NCI-H82 (cell line): ENCODE data around the gene TANGO6.
"Not testable (repeated sequence)": the region's sequence is repeated elsewhere in the genome, so short reads cannot be mapped to it uniquely, and the experiment has no call there.

Experiments
- DNase-seq: peaks from one replicate; lab custom pipeline; 2025; lab: John Stamatoyannopoulos, UW

Gene TANGO6

GRCh38 chr16:69056421-69056820, 213.1 kb downstream of the TANGO6 start:
- no peak for DNase-seq

- DNase-seq = peak; percentile 72
These were observed 214.4 kb downstream of the TANGO6 start for GRCh38 chr16:69057400-69058378.

- not testable (repeated sequence) for DNase-seq
These were observed 220.2 kb downstream of the TANGO6 start for GRCh38 chr16:69063491-69063890.

- DNase-seq = no peak
These were observed 220.9 kb downstream of the TANGO6 start for GRCh38 chr16:69064124-69064763.

GRCh38 chr16:69064764-69065313, 221.5 kb downstream of the TANGO6 start:
- DNase-seq = no peak

GRCh38 chr16:69069504-69069903, 226.2 kb downstream of the TANGO6 start:
- no peak for DNase-seq

DNA sequence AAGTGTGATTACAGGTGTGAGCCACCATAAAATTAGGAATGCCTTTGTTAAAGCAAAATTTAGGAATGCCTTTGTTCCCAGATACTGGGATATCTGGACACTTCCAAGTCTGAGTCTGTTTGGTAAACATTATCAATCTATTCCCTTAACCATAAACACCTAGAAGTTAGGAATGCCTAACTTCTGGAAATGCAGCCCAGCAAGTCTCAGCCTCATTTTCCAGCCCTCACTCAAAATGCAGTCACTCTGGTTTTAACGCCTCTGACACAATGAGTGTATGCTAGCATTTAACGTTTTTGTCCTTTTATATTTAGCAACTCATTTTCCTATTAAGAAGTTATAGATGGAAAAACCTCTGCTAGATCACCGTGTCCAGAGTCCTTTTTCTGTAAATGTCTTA, 227.7 kb downstream of the TANGO6 start:
- DNase-seq = no peak

- no peak for DNase-seq
These were observed 229.3 kb downstream of the TANGO6 start for GRCh38 chr16:69072640-69072974.

DNA sequence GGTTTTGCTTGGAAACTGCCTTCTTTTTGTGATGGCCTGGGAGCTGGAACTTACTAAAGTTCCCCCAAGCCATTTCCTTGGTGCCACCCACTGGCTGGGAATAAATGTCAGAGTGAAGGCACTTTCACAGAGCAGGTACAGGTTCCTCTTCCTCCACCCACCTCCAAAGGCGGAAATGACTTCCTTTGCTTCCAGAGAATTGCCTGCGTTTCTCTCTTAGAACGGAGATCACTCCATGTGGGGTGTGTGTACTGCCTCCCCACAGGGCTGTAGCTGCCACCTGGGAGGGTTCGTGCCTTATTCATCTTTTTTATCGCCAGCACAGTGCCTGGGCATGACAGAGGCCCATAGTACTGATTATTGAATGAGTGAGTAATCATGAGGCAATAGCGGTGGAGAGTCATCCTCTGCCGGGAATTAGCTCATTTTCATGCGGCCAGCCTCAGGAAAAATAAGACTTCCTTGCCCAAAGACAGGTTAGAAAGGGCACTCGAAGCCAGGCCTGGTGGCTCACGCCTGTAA, 229.9 kb downstream of the TANGO6 start:
- DNase-seq = no peak

GRCh38 chr16:69077251-69077650, 233.9 kb downstream of the TANGO6 start:
- no peak for DNase-seq

DNA sequence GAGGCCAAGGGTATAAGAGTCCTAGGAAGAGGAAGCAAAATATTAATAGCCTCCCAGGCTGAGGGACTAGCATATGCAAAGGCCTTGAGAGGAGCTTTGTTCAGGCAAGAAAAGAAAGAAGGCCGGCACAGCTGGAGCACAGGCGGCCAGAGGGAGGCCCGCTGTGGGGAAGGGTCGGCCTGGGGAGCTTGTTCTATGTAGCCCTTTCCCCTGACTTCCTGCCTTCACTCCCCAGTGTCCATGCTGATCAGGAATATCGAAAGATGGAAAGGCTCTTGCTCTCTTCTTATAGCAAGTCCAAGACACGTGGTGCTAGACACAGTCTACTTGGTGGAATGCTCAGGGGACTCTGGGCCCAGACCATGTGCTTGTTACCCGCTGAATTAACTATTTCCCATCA, 234.7 kb downstream of the TANGO6 start:
- no peak for DNase-seq

- no peak for DNase-seq
These were observed 236.4 kb downstream of the TANGO6 start for GRCh38 chr16:69079697-69080096.

GRCh38 chr16:69083306-69083941, 240.1 kb downstream of the TANGO6 start:
- no peak for DNase-seq

DNA sequence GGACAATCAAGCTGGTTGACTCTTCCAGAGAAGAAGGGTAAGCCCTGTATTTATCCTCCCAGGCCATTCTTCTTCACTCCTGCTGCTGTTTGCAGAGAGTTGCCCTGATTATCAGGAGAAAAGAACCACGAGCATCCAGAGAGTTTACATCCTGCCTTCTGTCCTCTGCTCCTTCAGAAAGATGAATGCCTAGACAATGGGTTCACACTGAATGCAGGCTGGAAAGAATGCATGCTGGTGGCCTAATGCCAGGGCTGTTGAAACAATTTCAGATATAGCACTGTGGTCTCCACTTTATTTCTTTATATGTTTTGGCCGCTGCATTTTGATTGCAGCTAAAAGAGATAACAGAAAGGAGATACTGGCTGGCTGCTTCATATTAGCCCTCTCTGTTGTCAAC, 241.0 kb downstream of the TANGO6 start:
- DNase-seq = no peak

GRCh38 chr16:69085032-69085695, 241.8 kb downstream of the TANGO6 start:
- DNase-seq = no peak

- no peak for DNase-seq
These were observed 243.8 kb downstream of the TANGO6 start for GRCh38 chr16:69087161-69087581.

DNA sequence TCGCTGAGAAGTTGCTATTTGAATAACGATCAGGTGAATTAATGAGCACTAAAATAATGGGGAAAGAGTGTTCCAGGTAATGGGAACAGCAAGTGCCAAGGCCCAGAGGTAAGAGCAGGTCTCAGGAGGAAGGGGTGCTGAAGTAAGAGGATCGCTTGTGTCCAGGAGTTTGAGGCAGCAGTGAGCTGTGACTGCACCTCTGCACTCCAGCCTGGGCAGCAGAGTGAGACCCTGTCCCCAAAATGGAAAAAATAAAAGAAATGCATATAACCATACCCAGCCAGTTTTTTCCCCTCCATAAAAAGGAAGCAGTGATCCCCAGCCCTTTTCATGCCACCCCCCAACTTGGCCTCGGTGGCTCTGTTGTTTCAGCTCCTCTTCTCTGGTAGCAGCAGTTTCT, 245.4 kb downstream of the TANGO6 start:
- DNase-seq = no peak

DNA sequence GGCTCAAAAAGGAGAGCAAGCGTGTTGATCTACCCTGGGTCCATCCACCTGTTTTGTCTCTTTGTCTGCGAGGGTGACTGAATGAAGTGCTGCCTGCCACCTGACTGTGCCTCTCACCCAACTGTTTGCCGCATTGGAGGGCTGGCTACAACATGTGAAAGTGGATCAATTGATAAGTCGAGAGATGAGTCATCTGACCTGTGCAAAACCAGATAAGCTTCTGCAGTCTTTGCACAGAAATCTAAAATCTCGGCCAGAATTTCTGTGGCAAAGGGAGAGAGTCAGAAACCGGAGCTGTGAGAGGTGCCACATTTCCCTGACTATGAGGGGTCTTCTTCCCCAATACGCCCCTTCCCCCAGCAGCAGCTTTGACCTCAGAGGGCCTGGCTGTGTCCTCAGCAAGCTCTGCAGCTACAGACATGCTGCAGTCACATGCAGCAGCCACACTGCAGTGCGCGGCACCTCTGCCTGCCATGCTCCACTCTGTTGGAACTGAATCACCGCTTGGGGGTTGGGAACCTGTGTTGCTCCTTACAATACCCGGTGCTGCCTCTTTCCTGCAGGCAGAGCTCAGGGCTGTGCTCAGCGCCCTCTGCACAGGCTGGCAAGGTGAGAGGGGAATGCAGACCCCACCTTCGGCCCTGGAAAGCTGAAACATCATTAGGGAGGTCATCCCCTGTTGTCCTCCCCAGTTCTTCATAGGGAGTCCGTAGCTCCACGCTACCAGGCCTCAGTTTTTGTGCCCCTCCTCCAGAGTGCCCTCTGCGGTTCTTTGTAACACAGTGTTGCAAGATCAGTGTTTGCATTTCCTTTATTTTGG, 246.0 kb downstream of the TANGO6 start:
- DNase-seq = no peak

GRCh38 chr16:69093974-69094373, 250.6 kb downstream of the TANGO6 start:
- no peak for DNase-seq

DNA sequence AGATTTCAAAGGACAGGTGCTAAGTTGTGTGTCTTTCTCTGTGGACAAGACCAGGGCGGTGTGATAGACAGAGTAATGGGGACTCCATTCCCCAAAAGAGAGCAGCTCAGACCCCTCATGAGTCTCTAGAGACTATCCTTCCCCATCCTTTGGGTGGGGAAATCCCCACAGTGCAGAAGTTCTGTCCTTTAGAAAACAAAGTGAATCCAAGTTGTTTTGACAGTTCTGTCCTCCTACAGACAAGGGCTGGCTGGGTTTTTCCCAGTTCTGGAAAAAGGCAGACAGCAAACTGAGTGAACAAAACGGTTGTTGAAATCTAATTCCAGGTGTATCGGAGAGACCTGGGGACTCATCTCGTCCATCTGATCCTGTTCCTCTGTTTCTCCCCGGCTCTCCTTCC, 251.2 kb downstream of the TANGO6 start:
- DNase-seq = no peak

GRCh38 chr16:69095193-69095592, 251.9 kb downstream of the TANGO6 start:
- DNase-seq = no peak
